Stimulated activated CD4-positive, alpha-beta T cell treated with anti-CD3 and anti-CD28 coated beads, Interleukin-4, amount 100 ng/mL, for 1 hour (primary cell): ENCODE data around the gene GLYATL3.
"Not testable (repeated sequence)": the region's sequence is repeated elsewhere in the genome, so short reads cannot be mapped to it uniquely, and the experiment has no call there.

Experiments
- DNase-seq: peaks from one replicate; pipeline ENCODE4 v3.0.0-alpha.2; 2020

The GLYATL3 gene

GRCh38 chr6:49499623-49500022, at the start of gene GLYATL3:
GLYATL3 (plus strand) TSS chr6:49499923; CDS start chr6:49511991, 12,068 bp downstream.
- no peak for DNase-seq

- no peak for DNase-seq
Measured at GRCh38 chr6:49453221-49453620, 46.5 kb upstream of the GLYATL3 start.

GRCh38 chr6:49454787-49455709, 44.7 kb upstream of the GLYATL3 start:
- DNase-seq, result no peak

- no peak for DNase-seq
Measured at GRCh38 chr6:49457771-49458170, 42.0 kb upstream of the GLYATL3 start.

GRCh38 chr6:49462071-49462470, 37.7 kb upstream of the GLYATL3 start:
- DNase-seq, result no peak

- DNase-seq, result no peak
Measured at GRCh38 chr6:49462599-49462926, 37.2 kb upstream of the GLYATL3 start.

GRCh38 chr6:49462927-49463611, 36.7 kb upstream of the GLYATL3 start, which contains the start of the genes CENPQ and MMUT:
CENPQ (plus strand) TSS chr6:49463370; CDS start chr6:49470177, 6,807 bp downstream.
MMUT (minus strand) TSS chr6:49463253; CDS start chr6:49459466, 3,787 bp downstream.
- peak; percentile 84 for DNase-seq

- DNase-seq, result no peak
Measured at GRCh38 chr6:49463612-49463967, 36.1 kb upstream of the GLYATL3 start.

GRCh38 chr6:49464691-49465090, 35.0 kb upstream of the GLYATL3 start:
- DNase-seq, result no peak

GRCh38 chr6:49468042-49468441, 31.7 kb upstream of the GLYATL3 start:
- DNase-seq, result no peak

- not testable (repeated sequence) for DNase-seq
Measured at GRCh38 chr6:49476564-49476963, 23.2 kb upstream of the GLYATL3 start.

GRCh38 chr6:49479308-49479970, 20.3 kb upstream of the GLYATL3 start:
- no peak for DNase-seq

GRCh38 chr6:49481846-49482245, 17.9 kb upstream of the GLYATL3 start:
- DNase-seq, result not testable (repeated sequence)

GRCh38 chr6:49483380-49483779, 16.3 kb upstream of the GLYATL3 start:
- not testable (repeated sequence) for DNase-seq

- DNase-seq, result no peak
Measured at GRCh38 chr6:49490633-49491032, 9.1 kb upstream of the GLYATL3 start.

- DNase-seq, result no peak
Measured at GRCh38 chr6:49497304-49497703, 2.4 kb upstream of the GLYATL3 start.

- no peak for DNase-seq
Measured at GRCh38 chr6:49499126-49499525, 597 bp upstream of the GLYATL3 start.

GRCh38 chr6:49504666-49505065, 4.9 kb downstream of the GLYATL3 start:
- DNase-seq, result no peak

- no peak for DNase-seq
Measured at GRCh38 chr6:49506569-49507111, 6.9 kb downstream of the GLYATL3 start.

GRCh38 chr6:49509342-49509741, 9.6 kb downstream of the GLYATL3 start:
- no peak for DNase-seq

- DNase-seq, result no peak
Measured at GRCh38 chr6:49513153-49513989, 13.6 kb downstream of the GLYATL3 start.
